Adipose tissue (tissue), 3 donors: ENCODE results near the gene SPEN. TPM values are rescaled to one million over a fixed set of nuclear protein-coding genes. Genes with fewer than 3 reads are reported as not detected.
"Not testable (repeated sequence)": the region's sequence is repeated elsewhere in the genome, so short reads cannot be mapped to it uniquely, and the experiment has no call there.

Experiments
- H3K27ac ChIP-seq: one replicate; pipeline ENCODE4 v1.5.1; 2013; ENCODE audit warnings: low read depth, low read length
- WGBS, 3 donors: extraction: QIAGEN DNeasy Blood & Tissue Kit; methylation state at CpG; one replicate each; pipeline ENCODE4 v1.1.7; 2013; 5-methylcytosine and 5-hydroxymethylcytosine counted together
- polyA plus RNA-seq, 3 donors: library from polyadenylated mRNA; stranded (reverse); fragments of 200-250 nt; gene quantifications; one replicate each; pipeline ENCODE4 v1.2.3, GENCODE V29; 2013
- donor health status: healthy with polysubstance abuse.
- donor health status: Bipolar disorder and iron deficiency.
- donor health status: healthy.

SPEN gene
- polyA plus RNA-seq, 3 donors = 15.7 to 28.8 (median 20.2) TPM

- 63 to 82% (median 64%) methylated on average over 4 of the region's 4 CpGs for WGBS, 3 donors
- no peak overlapping the region for H3K27ac ChIP-seq
Observed at GRCh38 chr1:15884477-15884876, 37.0 kb downstream of the SPEN start.

GRCh38 chr1:15885269-15885668, 37.8 kb downstream of the SPEN start:
- 39 to 64% (median 47%) methylated on average over 5 of the region's 5 CpGs for WGBS, 3 donors
- H3K27ac ChIP-seq = no peak overlapping the region

GRCh38 chr1:15885701-15886610, 38.4 kb downstream of the SPEN start:
- H3K27ac ChIP-seq = no peak overlapping the region
- WGBS, 3 donors = 1 to 4% (median 2%) methylated on average over 14 of the region's 14 CpGs

- 18 to 32% (median 29%) methylated on average over 4 of the region's 4 CpGs for WGBS, 3 donors
- H3K27ac ChIP-seq = no peak overlapping the region
Observed at GRCh38 chr1:15886611-15887167, 39.2 kb downstream of the SPEN start.

- H3K27ac ChIP-seq = not testable (repeated sequence)
- 74 to 80% (median 76%) methylated on average over 6 of the region's 6 CpGs for WGBS, 3 donors
Observed at GRCh38 chr1:15892857-15893599, 45.5 kb downstream of the SPEN start.

- H3K27ac ChIP-seq = no peak overlapping the region
Observed at GRCh38 chr1:15895233-15895632, 47.7 kb downstream of the SPEN start.

GRCh38 chr1:15896841-15897610, 49.5 kb downstream of the SPEN start:
- H3K27ac ChIP-seq = not testable (repeated sequence)
- WGBS, 3 donors = 90 to 96% (median 96%) methylated on average over 20 of the region's 20 CpGs

GRCh38 chr1:15899266-15899665, 51.8 kb downstream of the SPEN start:
- 95 to 98% (median 97%) methylated on average over 9 of the region's 9 CpGs for WGBS, 3 donors

GRCh38 chr1:15900662-15901279, 53.3 kb downstream of the SPEN start:
- no peak overlapping the region for H3K27ac ChIP-seq

More at GRCh38 chr1:15899266-15899665, 51.8 kb downstream of the SPEN start:
- no peak overlapping the region for H3K27ac ChIP-seq

GRCh38 chr1:15902882-15903281, 55.4 kb downstream of the SPEN start:
- H3K27ac ChIP-seq = no peak overlapping the region
- WGBS, 3 donors = 70 to 87% (median 72%) methylated on average over 3 of the region's 3 CpGs

More at GRCh38 chr1:15900662-15901279, 53.3 kb downstream of the SPEN start:
- WGBS, 3 donors = 70 to 84% (median 84%) methylated on average over 8 of the region's 8 CpGs

- H3K27ac ChIP-seq = no peak overlapping the region
- WGBS, 3 donors = 94 to 96% (median 96%) methylated on average over 4 of the region's 4 CpGs
Observed at GRCh38 chr1:15908597-15908996, 61.1 kb downstream of the SPEN start.

- H3K27ac ChIP-seq = no peak overlapping the region
- 92 to 100% (median 98%) methylated on average over 1 of the region's 1 CpG for WGBS, 3 donors
Observed at GRCh38 chr1:15911141-15911540, 63.6 kb downstream of the SPEN start.

- WGBS, 3 donors = 21 to 86% (median 84%) methylated on average over 2 of the region's 2 CpGs
- no peak overlapping the region for H3K27ac ChIP-seq
Observed at GRCh38 chr1:15911927-15912326, 64.4 kb downstream of the SPEN start.

- WGBS, 3 donors = 96 to 100% (median 99%) methylated on average over 3 of the region's 3 CpGs
- not testable (repeated sequence) for H3K27ac ChIP-seq
Observed at GRCh38 chr1:15913607-15914006, 66.1 kb downstream of the SPEN start.

GRCh38 chr1:15915991-15916390, 68.5 kb downstream of the SPEN start:
- WGBS, 3 donors = 49 to 90% (median 60%) methylated on average over 4 of the region's 4 CpGs
- H3K27ac ChIP-seq = no peak overlapping the region

GRCh38 chr1:15916417-15916816, 68.9 kb downstream of the SPEN start:
- 75 to 89% (median 75%) methylated on average over 4 of the region's 4 CpGs for WGBS, 3 donors
- no peak overlapping the region for H3K27ac ChIP-seq

- H3K27ac ChIP-seq = no peak overlapping the region
- 63 to 88% (median 80%) methylated on average over 7 of the region's 7 CpGs for WGBS, 3 donors
Observed at GRCh38 chr1:15916916-15917315, 69.4 kb downstream of the SPEN start.
